ENCODE results near the gene PCDHGC5. TPM values are rescaled to one million over a fixed set of nuclear protein-coding genes. Genes with fewer than 3 reads are reported as not detected.

PCDHGC5 gene
- total and polyA plus RNA-seq, 9 of the 15 experiments (the other 6 are each of a cell fraction or from before 2014, with no cell fraction given): not detected

DNA sequence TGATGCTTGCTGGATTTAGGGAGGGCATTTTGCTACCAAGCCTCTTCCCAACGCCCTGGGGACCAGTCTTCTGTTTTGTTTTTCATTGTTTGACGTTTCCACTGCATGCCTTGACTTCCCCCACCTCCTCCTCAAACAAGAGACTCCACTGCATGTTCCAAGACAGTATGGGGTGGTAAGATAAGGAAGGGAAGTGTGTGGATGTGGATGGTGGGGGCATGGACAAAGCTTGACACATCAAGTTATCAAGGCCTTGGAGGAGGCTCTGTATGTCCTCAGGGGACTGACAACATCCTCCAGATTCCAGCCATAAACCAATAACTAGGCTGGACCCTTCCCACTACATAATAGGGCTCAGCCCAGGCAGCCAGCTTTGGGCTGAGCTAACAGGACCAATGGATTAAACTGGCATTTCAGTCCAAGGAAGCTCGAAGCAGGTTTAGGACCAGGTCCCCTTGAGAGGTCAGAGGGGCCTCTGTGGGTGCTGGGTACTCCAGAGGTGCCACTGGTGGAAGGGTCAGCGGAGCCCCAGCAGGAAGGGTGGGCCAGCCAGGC is 23.0 kb downstream of the PCDHGC5 start (continued):
- no peak for TF ChIP-seq PBX2 (CRISPR knock-in tag; IDR thresholded peaks at IDR 0.05; ENCODE audit: low read depth)
- no peak for TF ChIP-seq PBX2 (tag; conservative IDR thresholded peaks at IDR 0.05; ENCODE audit: low read depth)
- no peak for TF ChIP-seq TCF7L2 (IDR thresholded peaks at IDR 0.05; ENCODE audit: low read depth, low read length)
- TF ChIP-seq GABPB1 (CRISPR knock-in tag; IDR thresholded peaks at IDR 0.05): no peak
- peak; percentile 25; the same call in 1 of the 2 replicates for TF ChIP-seq EGR1 (conservative IDR thresholded peaks at IDR 0.05)
- TF ChIP-seq TGIF2 (CRISPR knock-in tag; IDR thresholded peaks at IDR 0.05): no peak
- no peak for TF ChIP-seq PHF8 (IDR thresholded peaks at IDR 0.05; ENCODE audit: borderline replicate concordance, low read length)
- no peak for TF ChIP-seq ZNF512 (tag; IDR thresholded peaks at IDR 0.05)
- no peak for TF ChIP-seq IRF2 (CRISPR knock-in tag; IDR thresholded peaks at IDR 0.05)
- TF ChIP-seq ZNF589 (CRISPR knock-in tag; IDR thresholded peaks at IDR 0.05; ENCODE audit: low read depth): no peak
- TF ChIP-seq, protein P1, sequence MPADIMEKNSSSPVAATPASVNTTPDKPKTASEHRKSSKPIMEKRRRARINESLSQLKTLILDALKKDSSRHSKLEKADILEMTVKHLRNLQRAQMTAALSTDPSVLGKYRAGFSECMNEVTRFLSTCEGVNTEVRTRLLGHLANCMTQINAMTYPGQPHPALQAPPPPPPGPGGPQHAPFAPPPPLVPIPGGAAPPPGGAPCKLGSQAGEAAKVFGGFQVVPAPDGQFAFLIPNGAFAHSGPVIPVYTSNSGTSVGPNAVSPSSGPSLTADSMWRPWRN (IDR thresholded peaks at IDR 0.05; ENCODE audit: low read depth): no peak
- TF ChIP-seq, protein P2, sequence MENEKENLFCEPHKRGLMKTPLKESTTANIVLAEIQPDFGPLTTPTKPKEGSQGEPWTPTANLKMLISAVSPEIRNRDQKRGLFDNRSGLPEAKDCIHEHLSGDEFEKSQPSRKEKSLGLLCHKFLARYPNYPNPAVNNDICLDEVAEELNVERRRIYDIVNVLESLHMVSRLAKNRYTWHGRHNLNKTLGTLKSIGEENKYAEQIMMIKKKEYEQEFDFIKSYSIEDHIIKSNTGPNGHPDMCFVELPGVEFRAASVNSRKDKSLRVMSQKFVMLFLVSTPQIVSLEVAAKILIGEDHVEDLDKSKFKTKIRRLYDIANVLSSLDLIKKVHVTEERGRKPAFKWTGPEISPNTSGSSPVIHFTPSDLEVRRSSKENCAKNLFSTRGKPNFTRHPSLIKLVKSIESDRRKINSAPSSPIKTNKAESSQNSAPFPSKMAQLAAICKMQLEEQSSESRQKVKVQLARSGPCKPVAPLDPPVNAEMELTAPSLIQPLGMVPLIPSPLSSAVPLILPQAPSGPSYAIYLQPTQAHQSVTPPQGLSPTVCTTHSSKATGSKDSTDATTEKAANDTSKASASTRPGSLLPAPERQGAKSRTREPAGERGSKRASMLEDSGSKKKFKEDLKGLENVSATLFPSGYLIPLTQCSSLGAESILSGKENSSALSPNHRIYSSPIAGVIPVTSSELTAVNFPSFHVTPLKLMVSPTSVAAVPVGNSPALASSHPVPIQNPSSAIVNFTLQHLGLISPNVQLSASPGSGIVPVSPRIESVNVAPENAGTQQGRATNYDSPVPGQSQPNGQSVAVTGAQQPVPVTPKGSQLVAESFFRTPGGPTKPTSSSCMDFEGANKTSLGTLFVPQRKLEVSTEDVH (IDR thresholded peaks at IDR 0.05; ENCODE audit: low read depth, partially characterized antibody): no peak
- TF ChIP-seq HDAC6 (IDR thresholded peaks at IDR 0.05; ENCODE audit: low read depth, low read length): no peak

Data from K562 (cell line).